HG02970 (cell line): ENCODE data around the gene CCM2.

ENCODE experiments used
- ATAC-seq: cut with Tn5 transposase; IDR thresholded peaks from one replicate; pipeline ENCODE4 v1.9.1; 2021; ENCODE audit warnings: mild to moderate bottlenecking, moderate library complexity, moderate number of reproducible peaks; ENCODE audit not compliant: unreplicated experiment, low FRiP score

CCM2 gene

GRCh38 chr7:45114926-45115325 is 114.9 kb downstream of the CCM2 start:
- no peak for ATAC-seq

- ATAC-seq = no peak
Observed at GRCh38 chr7:45116048-45116447, 116.0 kb downstream of the CCM2 start.

GRCh38 chr7:45117582-45117981 is 117.6 kb downstream of the CCM2 start:
- ATAC-seq = no peak

- no peak for ATAC-seq
Observed at GRCh38 chr7:45118292-45118691, 118.3 kb downstream of the CCM2 start.

GRCh38 chr7:45118889-45119331 is 118.9 kb downstream of the CCM2 start:
- no peak for ATAC-seq

- no peak for ATAC-seq
Observed at GRCh38 chr7:45119550-45119949, 119.5 kb downstream of the CCM2 start.

- no peak for ATAC-seq
Observed at GRCh38 chr7:45122975-45123860, 123.2 kb downstream of the CCM2 start.

- no peak for ATAC-seq
Observed at GRCh38 chr7:45123913-45124710, 124.1 kb downstream of the CCM2 start.

GRCh38 chr7:45125193-45125904 is 125.3 kb downstream of the CCM2 start:
- no peak for ATAC-seq
